ENCODE data around the gene ARNT2.

DNA sequence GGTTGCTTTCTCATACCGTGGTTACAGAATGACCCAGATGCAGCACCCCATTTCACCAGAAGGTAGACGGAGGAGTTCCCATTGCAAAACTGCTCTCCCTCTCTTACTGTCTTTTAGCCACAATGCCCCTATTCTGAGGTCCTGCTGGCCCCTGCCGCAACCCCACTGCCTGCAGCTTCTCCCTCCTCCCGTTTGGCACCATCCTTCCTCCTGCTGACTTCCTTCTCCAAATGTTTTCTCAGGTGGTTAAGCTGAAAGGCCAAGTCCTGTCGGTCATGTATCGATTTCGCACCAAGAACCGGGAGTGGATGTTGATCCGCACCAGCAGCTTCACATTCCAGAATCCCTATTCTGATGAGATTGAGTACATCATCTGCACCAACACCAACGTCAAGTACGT lies 158.7 kb downstream of the ARNT2 start:
- TF ChIP-seq GATA3 (IDR thresholded peaks at IDR 0.05; ENCODE audit: low read depth, low read length) (no peak), GATA2 (IDR thresholded peaks at IDR 0.05; ENCODE audit: low read depth, low read length) (no peak)
